SK-N-SH (cell line): Measurements from ENCODE around the gene OSGEP. TPM values are rescaled to one million over a fixed set of nuclear protein-coding genes. Genes with fewer than 3 reads are reported as not detected.
A peak's percentile ranks its signal among the peaks of the same experiment; 100 is the strongest.
"Not testable (repeated sequence)": the region's sequence is repeated elsewhere in the genome, so short reads cannot be mapped to it uniquely, and the experiment has no call there.

ENCODE experiments used
- CTCF ChIA-PET: fragments of 300-600, 350-600 bp; formaldehyde crosslinking; extraction: SDS; loops from one replicate; lab custom pipeline; 2021; lab: Yijun Ruan, JAX
- POLR2A ChIA-PET: fragments of 350-600 bp; sonication (Branson Sonifier 250); formaldehyde crosslinking; extraction: SDS; loops from one replicate; lab custom pipeline; 2020; ENCODE audit warnings: antibody characterized with exemption, inconsistent platforms; lab: Yijun Ruan, JAX
- DNase-seq: peaks from one replicate; pipeline ENCODE4 v3.0.0; 2012
- H2AFZ ChIP-seq: fragments of 200-600 bp; sonication (generic); 2 replicates; pipeline ENCODE4 v1.8.1; 2016; ENCODE audit warnings: antibody characterized with exemption, mild to moderate bottlenecking, low read depth
- H3F3A ChIP-seq: fragments of 200-600 bp; sonication (generic); replicated peaks from 2 replicates; pipeline ENCODE3; 2016; ENCODE audit warnings: antibody characterized with exemption, mild to moderate bottlenecking; ENCODE audit not compliant: insufficient read depth
- H3K27ac ChIP-seq, 2 experiments: fragments of 200-500 bp in 1 of 2; fragments of 200-600 bp in 1 of 2; sonication (Bioruptor generic) in 1 of 2; sonication (generic), shearing (Covaris generic) in 1 of 2; 2 replicates each; pipeline versions ENCODE4 v1.5.1 to v1.6.1; 2014 to 2016; ENCODE audit warnings: low read depth in 2 of 2, inconsistent platforms in 1 of 2, low read length in 1 of 2, mild to moderate bottlenecking in 1 of 2, mixed read lengths in 1 of 2
- H3K27me3 ChIP-seq: fragments of 200-600 bp; sonication (generic), shearing (Covaris generic); 2 replicates; pipeline ENCODE4 v1.6.1; 2016; ENCODE audit warnings: mixed run types; ENCODE audit not compliant: insufficient read depth
- H3K36me3 ChIP-seq, 2 experiments: fragments of 200-500 bp in 1 of 2; fragments of 200-600 bp in 1 of 2; sonication (Bioruptor generic) in 1 of 2; sonication (generic) in 1 of 2; replicated peaks in 1 of 2; 2 replicates each; pipeline versions ENCODE3 to v1.5.1; 2014 to 2016; ENCODE audit warnings: low read length in 1 of 2, mild to moderate bottlenecking in 1 of 2; ENCODE audit not compliant: insufficient read depth in 2 of 2, control insufficient read depth in 1 of 2
- H3K4me1 ChIP-seq, 2 experiments: fragments of 200-500 bp in 1 of 2; fragments of 200-600 bp in 1 of 2; sonication (Bioruptor generic) in 1 of 2; sonication (generic), shearing (Covaris generic) in 1 of 2; 2 replicates each; pipeline versions ENCODE4 v1.5.1 to v1.6.1; 2014 to 2016; ENCODE audit warnings: low read depth in 1 of 2, low read length in 1 of 2, mixed run types in 1 of 2; ENCODE audit not compliant: insufficient read depth in 2 of 2, control insufficient read depth in 1 of 2
- H3K4me2 ChIP-seq: fragments of 200-600 bp; sonication (generic), shearing (Covaris generic); 2 replicates; pipeline ENCODE4 v1.6.1; 2017; ENCODE audit warnings: mixed run types
- H3K4me3 ChIP-seq, 2 experiments: fragments of 200-500 bp in 1 of 2; fragments of 200-600 bp in 1 of 2; sonication (Bioruptor generic) in 1 of 2; sonication (generic), shearing (Covaris generic) in 1 of 2; 2 replicates each; pipeline versions ENCODE4 v1.5.1 to v1.8.1; 2014 to 2016; ENCODE audit warnings: low read depth in 2 of 2, inconsistent platforms in 1 of 2, low read length in 1 of 2, mild to moderate bottlenecking in 1 of 2, mixed read lengths in 1 of 2, moderate library complexity in 1 of 2
- H3K79me2 ChIP-seq: fragments of 200-600 bp; sonication (generic); 2 replicates; pipeline ENCODE4 v1.8.1; 2017; ENCODE audit warnings: mild to moderate bottlenecking; ENCODE audit not compliant: insufficient read depth
- H3K9ac ChIP-seq: fragments of 200-600 bp; sonication (generic); 2 replicates; pipeline ENCODE4 v1.6.1; 2017; ENCODE audit warnings: mixed run types
- H3K9me2 ChIP-seq: fragments of 200-600 bp; sonication (generic); 2 replicates; pipeline ENCODE4 v1.6.1; 2017; ENCODE audit warnings: mixed run types
- H3K9me3 ChIP-seq: fragments of 200-600 bp; sonication (generic); 2 replicates; pipeline ENCODE4 v1.6.1; 2017; ENCODE audit warnings: mixed run types, mild to moderate bottlenecking, moderate library complexity
- H4K20me1 ChIP-seq: fragments of 200-600 bp; sonication (generic); 2 replicates; pipeline ENCODE4 v1.6.1; 2017; ENCODE audit warnings: mild to moderate bottlenecking, mixed run types; ENCODE audit not compliant: insufficient read depth
- CHD2 ChIP-seq: fragments of 150-350 bp; IDR thresholded peaks from 2 replicates; pipeline ENCODE4 v1.6.1; 2018; ENCODE audit warnings: low read length; ENCODE audit not compliant: partially characterized antibody
- FOSL2 ChIP-seq: IDR thresholded peaks from 2 replicates; pipeline ENCODE4 v1.4.0; 2012; ENCODE audit warnings: low read depth, mild to moderate bottlenecking, moderate library complexity, borderline replicate concordance
- JUND ChIP-seq: IDR thresholded peaks from 2 replicates; pipeline ENCODE4 v1.4.0; 2012
- RCOR1 ChIP-seq: fragments of 150-350 bp; IDR thresholded peaks from 2 replicates; pipeline ENCODE4 v1.6.1; 2017; ENCODE audit warnings: antibody characterized with exemption, low read length
- TEAD4 ChIP-seq: IDR thresholded peaks from 2 replicates; pipeline ENCODE4 v1.4.0; 2012; ENCODE audit warnings: mild to moderate bottlenecking, borderline replicate concordance; ENCODE audit not compliant: insufficient read depth
- YY1 ChIP-seq: IDR thresholded peaks from 2 replicates; pipeline ENCODE4 v1.4.0; 2012; ENCODE audit warnings: low read depth, mild to moderate bottlenecking
- WGBS: methylation state at CpG from one replicate; pipeline ENCODE4 v1.1.6; 2017; ENCODE audit warnings: low lambda C conversion rate; 5-methylcytosine and 5-hydroxymethylcytosine counted together
- polyA plus RNA-seq, 3 experiments: library from polyadenylated mRNA; depleted of rRNA; stranded (reverse); fragments of >200 nt; gene quantifications; 2 replicates each; pipeline ENCODE4 v1.2.3, GENCODE V29; 2012
- TF ChIP-seq, protein P1 (sequence below): fragments of 150-350 bp; IDR thresholded peaks from 2 replicates; pipeline ENCODE4 v1.6.1; 2016; ENCODE audit warnings: mild to moderate bottlenecking, low read depth, low read length
- TF ChIP-seq, protein P2 (sequence below): IDR thresholded peaks from 2 replicates; pipeline ENCODE4 v1.6.1; 2012; ENCODE audit warnings: mild to moderate bottlenecking, low read depth, low read length, moderate library complexity

The OSGEP gene
- polyA plus RNA-seq, 1 of the 3 experiments (the other 2 are of a cell fraction) = 32.9 TPM

DNA sequence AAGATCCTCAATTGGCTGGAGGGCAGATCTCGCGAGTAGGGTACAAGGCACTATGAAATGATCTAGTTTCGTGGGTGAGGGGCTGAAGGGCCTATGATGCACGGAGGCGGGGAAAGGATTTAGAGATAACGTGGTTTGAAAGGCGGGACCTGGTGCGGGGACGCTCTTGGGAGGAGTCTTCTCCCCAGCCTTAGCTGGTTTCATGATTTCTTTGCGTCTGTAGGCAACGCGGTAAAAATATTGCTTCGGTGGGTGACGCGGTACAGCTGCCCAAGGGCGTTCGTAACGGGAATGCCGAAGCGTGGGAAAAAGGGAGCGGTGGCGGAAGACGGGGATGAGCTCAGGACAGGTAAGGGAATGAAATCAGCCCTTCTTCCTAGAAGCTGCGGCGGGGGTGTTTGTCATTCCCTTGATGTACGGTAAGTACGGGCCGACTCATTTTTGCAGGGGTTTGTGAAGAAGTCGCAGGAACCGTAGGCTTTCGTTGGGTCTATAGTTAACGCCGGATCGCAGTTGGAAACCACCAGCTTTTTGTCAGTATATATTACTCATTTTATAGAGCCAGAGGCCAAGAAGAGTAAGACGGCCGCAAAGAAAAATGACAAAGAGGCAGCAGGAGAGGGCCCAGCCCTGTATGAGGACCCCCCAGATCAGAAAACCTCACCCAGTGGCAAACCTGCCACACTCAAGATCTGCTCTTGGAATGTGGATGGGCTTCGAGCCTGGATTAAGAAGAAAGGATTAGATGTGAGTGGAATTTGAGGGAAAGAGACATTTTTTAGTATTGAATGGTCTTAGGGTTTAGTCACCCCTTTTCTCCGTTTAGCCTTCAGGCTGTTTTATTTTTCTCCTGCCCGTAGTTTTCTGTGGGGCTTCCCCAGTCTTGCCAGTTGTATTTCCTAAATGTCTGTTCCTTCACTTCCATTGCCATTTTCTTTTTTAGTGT lies 1.0 kb upstream of the OSGEP start (continued):
- TF ChIP-seq FOSL2 (no peak), CHD2 (peak; percentile 94), YY1 (no peak; the same call in 1 of the 2 replicates)
- TF ChIP-seq, protein P1, sequence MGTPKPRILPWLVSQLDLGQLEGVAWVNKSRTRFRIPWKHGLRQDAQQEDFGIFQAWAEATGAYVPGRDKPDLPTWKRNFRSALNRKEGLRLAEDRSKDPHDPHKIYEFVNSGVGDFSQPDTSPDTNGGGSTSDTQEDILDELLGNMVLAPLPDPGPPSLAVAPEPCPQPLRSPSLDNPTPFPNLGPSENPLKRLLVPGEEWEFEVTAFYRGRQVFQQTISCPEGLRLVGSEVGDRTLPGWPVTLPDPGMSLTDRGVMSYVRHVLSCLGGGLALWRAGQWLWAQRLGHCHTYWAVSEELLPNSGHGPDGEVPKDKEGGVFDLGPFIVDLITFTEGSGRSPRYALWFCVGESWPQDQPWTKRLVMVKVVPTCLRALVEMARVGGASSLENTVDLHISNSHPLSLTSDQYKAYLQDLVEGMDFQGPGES = no peak
- TF ChIP-seq, protein P2, sequence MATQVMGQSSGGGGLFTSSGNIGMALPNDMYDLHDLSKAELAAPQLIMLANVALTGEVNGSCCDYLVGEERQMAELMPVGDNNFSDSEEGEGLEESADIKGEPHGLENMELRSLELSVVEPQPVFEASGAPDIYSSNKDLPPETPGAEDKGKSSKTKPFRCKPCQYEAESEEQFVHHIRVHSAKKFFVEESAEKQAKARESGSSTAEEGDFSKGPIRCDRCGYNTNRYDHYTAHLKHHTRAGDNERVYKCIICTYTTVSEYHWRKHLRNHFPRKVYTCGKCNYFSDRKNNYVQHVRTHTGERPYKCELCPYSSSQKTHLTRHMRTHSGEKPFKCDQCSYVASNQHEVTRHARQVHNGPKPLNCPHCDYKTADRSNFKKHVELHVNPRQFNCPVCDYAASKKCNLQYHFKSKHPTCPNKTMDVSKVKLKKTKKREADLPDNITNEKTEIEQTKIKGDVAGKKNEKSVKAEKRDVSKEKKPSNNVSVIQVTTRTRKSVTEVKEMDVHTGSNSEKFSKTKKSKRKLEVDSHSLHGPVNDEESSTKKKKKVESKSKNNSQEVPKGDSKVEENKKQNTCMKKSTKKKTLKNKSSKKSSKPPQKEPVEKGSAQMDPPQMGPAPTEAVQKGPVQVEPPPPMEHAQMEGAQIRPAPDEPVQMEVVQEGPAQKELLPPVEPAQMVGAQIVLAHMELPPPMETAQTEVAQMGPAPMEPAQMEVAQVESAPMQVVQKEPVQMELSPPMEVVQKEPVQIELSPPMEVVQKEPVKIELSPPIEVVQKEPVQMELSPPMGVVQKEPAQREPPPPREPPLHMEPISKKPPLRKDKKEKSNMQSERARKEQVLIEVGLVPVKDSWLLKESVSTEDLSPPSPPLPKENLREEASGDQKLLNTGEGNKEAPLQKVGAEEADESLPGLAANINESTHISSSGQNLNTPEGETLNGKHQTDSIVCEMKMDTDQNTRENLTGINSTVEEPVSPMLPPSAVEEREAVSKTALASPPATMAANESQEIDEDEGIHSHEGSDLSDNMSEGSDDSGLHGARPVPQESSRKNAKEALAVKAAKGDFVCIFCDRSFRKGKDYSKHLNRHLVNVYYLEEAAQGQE = no peak

DNA sequence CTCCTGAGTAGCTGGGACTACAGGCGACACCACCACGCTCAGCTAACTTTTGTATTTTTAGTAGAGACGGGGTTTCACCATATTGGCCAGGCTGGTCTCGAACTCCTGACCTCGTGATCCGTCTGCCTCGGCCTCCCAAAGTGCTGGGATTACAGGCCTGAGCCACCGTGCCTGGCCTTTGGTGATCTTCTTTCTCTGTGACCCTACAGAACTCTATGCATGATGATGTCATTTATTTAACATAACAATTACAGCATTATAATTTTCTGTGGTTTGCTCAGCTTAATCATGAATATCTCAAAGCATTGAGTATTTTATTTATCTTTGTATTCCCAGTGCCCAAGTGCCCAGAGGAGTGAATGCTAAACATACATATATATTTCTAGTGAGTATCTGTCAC lies 1.8 kb downstream of the OSGEP start:
- ChIA-PET POLR2A (interaction anchor here (0.5 kb wide), 1 partner anchor 110 kb away, joined by 5 read pairs; the partner anchor contains the start of gene PARP2), CTCF (interaction anchor here (1.6 to 2.7 kb wide), 2 partner anchors 37 to 157 kb away, joined by 5 to 6 read pairs; no protein-coding TSS in a partner anchor)

DNA sequence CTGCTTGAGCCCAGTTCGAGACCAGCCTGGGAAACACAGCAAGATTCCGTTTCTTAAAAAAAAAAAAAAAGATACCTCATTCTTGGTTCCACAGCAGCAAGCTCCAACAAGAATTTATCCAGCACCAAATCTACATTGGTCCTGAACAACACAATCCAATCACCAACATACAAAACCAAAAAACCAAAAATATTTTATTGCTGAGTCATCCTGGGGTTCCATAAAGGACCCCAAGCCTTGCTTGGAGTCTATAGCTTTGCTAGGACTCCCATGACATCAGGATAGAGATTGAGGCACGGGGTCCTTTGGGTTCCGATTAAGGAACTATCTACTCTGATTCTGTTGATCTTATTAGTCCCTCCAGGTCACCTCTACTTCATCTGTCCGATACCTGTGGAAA lies 7.7 kb downstream of the OSGEP start:
- no peak overlapping the region for H3K9ac ChIP-seq
- H3F3A ChIP-seq = no peaks in the 10 kb centered on the region
- H3K9me3 ChIP-seq = no peaks in the 10 kb centered on the region
- ChIA-PET CTCF (no interaction called here), POLR2A (no interaction called here)
- no peaks in the 10 kb centered on the region for H3K27me3 ChIP-seq
- peaks cover 46 to 51% of the 10 kb centered on the region in 2 experiments for H3K36me3 ChIP-seq
- no peak for TF ChIP-seq RCOR1
- TF ChIP-seq FOSL2 = no peak
- TF ChIP-seq TEAD4 = no peak
- no peak for TF ChIP-seq JUND
- H4K20me1 ChIP-seq = no peaks in the 10 kb centered on the region
- H2AFZ ChIP-seq = no peak overlapping the region
- no peaks in the 10 kb centered on the region for H3K79me2 ChIP-seq
- no peak for DNase-seq
- H3K4me1 ChIP-seq = no peaks in the 10 kb centered on the region
- 93% methylated on average over 5 of the region's 5 CpGs for WGBS
- no peak overlapping the region for H3K27ac ChIP-seq
- no peaks in the 10 kb centered on the region for H3K9me2 ChIP-seq
- no peak overlapping the region for H3K4me2 ChIP-seq
- no peak overlapping the region for H3K4me3 ChIP-seq

More for the DNA sequence above, 1.8 kb downstream of the OSGEP start:
- WGBS = 98% methylated on average over 8 of the region's 8 CpGs
- not testable (repeated sequence) for H3K4me1 ChIP-seq, H3K9me2 ChIP-seq, H3K9me3 ChIP-seq, H3K27me3 ChIP-seq, H3K4me2 ChIP-seq, H3K4me3 ChIP-seq, H2AFZ ChIP-seq, H3K9ac ChIP-seq, H3F3A ChIP-seq, H4K20me1 ChIP-seq, H3K27ac ChIP-seq, DNase-seq
- H3K36me3 ChIP-seq = peaks cover 48 to 57% of the 10 kb centered on the region in 2 experiments
- H3K79me2 ChIP-seq = peaks cover 45% of the 10 kb centered on the region

DNA sequence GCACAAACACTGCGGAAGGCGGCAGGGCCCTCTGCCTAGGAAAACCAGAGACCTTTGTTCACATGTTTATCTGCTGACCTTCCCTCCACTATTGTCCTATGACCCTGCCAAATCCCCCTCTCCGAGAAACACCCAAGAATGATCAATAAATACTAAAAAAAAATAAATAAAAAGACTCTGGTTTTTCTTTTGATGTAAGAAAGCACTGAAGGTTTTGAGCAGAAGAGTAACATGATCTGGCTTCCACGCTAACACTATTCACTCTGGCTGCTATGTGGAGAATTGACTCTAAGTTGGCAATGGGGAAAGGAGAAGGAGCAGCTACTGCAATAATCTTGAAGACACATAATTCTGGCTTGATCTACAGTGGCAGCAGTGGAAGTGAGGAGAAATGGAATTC lies 11.0 kb downstream of the OSGEP start:
- H3K4me3 ChIP-seq, H3K9ac ChIP-seq, H2AFZ ChIP-seq, H3K27me3 ChIP-seq, H3K79me2 ChIP-seq, H3F3A ChIP-seq, POLR2A ChIA-PET, H4K20me1 ChIP-seq, DNase-seq, H3K9me2 ChIP-seq, H3K4me2 ChIP-seq, CTCF ChIA-PET, H3K9me3 ChIP-seq, H3K4me1 ChIP-seq, H3K27ac ChIP-seq: not testable (repeated sequence)
- 78% methylated on average over 2 of the region's 4 CpGs for WGBS
- peaks cover 26 to 34% of the 10 kb centered on the region in 2 experiments for H3K36me3 ChIP-seq
